NCI-H2227 (cell line): ENCODE results near the gene TRAPPC2.

Experiments
- DNase-seq: peaks from one replicate; lab custom pipeline; 2025; ENCODE audit not compliant: unreplicated experiment; lab: John Stamatoyannopoulos, UW

The TRAPPC2 gene

GRCh38 chrX:13734278-13735172 is at the start of gene TRAPPC2, which contains the start of gene OFD1:
TSS of gene TRAPPC2 (minus strand) at chrX:13734620. CDS start at chrX:13719963, 14,657 bp downstream.
TSS of gene OFD1 (plus strand) at chrX:13734748. CDS start at chrX:13735072, 324 bp downstream.
- peak; percentile 99 for DNase-seq

- no peak for DNase-seq
Measured at GRCh38 chrX:13780868-13781427, 46.5 kb upstream of the TRAPPC2 start.

GRCh38 chrX:13778916-13779315 is 44.5 kb upstream of the TRAPPC2 start:
- peak; percentile 65 for DNase-seq

- DNase-seq = no peak
Measured at GRCh38 chrX:13776387-13776786, 42.0 kb upstream of the TRAPPC2 start.

- DNase-seq = no peak
Measured at GRCh38 chrX:13775837-13776236, 41.4 kb upstream of the TRAPPC2 start.

- peak; percentile 6 for DNase-seq
Measured at GRCh38 chrX:13774696-13775095, 40.3 kb upstream of the TRAPPC2 start.

- peak; percentile 5 for DNase-seq
Measured at GRCh38 chrX:13770013-13770535, 35.7 kb upstream of the TRAPPC2 start.

- DNase-seq = no peak
Measured at GRCh38 chrX:13768939-13769338, 34.5 kb upstream of the TRAPPC2 start.

GRCh38 chrX:13764765-13765164 is 30.3 kb upstream of the TRAPPC2 start:
- peak; percentile 67 for DNase-seq

- no peak for DNase-seq
Measured at GRCh38 chrX:13764281-13764680, 29.9 kb upstream of the TRAPPC2 start.

GRCh38 chrX:13763489-13763888 is 29.1 kb upstream of the TRAPPC2 start:
- peak; percentile 5 for DNase-seq

- DNase-seq = no peak
Measured at GRCh38 chrX:13761606-13762414, 27.4 kb upstream of the TRAPPC2 start.

GRCh38 chrX:13760426-13760825 is 26.0 kb upstream of the TRAPPC2 start:
- DNase-seq = no peak

- DNase-seq = no peak
Measured at GRCh38 chrX:13759152-13759718, 24.8 kb upstream of the TRAPPC2 start.

- DNase-seq = no peak
Measured at GRCh38 chrX:13756381-13756780, 22.0 kb upstream of the TRAPPC2 start.

- no peak for DNase-seq
Measured at GRCh38 chrX:13755254-13755653, 20.8 kb upstream of the TRAPPC2 start.

GRCh38 chrX:13754765-13755164 is 20.3 kb upstream of the TRAPPC2 start:
- DNase-seq = no peak

- no peak for DNase-seq
Measured at GRCh38 chrX:13752646-13753045, 18.2 kb upstream of the TRAPPC2 start.

GRCh38 chrX:13752141-13752540 is 17.7 kb upstream of the TRAPPC2 start:
- no peak for DNase-seq

- no peak for DNase-seq
Measured at GRCh38 chrX:13750812-13751211, 16.4 kb upstream of the TRAPPC2 start.

- peak; percentile 62 for DNase-seq
Measured at GRCh38 chrX:13750204-13750603, 15.8 kb upstream of the TRAPPC2 start.
